GM18907 (cell line): Measurements from ENCODE around the gene MYO18B.

Experiments used
- ATAC-seq: cut with Tn5 transposase; IDR thresholded peaks from one replicate; pipeline ENCODE4 v1.9.1; 2021; ENCODE audit warnings: mild to moderate bottlenecking, moderate library complexity; ENCODE audit not compliant: unreplicated experiment

Gene MYO18B

GRCh38 chr22:25710501-25710900, 31.5 kb upstream of the MYO18B start:
- ATAC-seq, result no peak

GRCh38 chr22:25711491-25711890, 30.5 kb upstream of the MYO18B start:
- no peak for ATAC-seq

- ATAC-seq, result no peak
Measured at GRCh38 chr22:25712661-25713400, 29.2 kb upstream of the MYO18B start.

GRCh38 chr22:25714070-25714469, 27.9 kb upstream of the MYO18B start:
- no peak for ATAC-seq

DNA sequence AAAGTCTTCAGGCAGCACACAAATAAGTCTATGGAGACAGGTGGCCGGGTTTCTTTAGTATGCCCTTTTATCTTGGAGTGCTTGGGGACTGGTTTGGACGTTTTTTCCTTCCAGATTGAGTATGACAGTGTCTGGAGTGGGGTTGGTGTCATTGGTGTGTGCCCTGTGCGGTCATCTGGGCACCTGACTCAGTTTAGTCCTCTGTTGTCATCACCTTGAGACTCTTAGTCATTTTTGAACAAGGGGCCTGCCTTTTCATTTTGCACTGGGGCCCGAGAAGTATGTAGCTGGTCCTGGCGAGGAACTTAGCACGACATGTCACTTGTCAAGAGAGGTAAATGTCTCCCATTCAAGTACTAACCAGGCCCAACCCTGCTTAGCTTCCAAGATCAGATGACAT, 27.2 kb upstream of the MYO18B start:
- ATAC-seq, result no peak

GRCh38 chr22:25716637-25717036, 25.4 kb upstream of the MYO18B start:
- ATAC-seq, result no peak

DNA sequence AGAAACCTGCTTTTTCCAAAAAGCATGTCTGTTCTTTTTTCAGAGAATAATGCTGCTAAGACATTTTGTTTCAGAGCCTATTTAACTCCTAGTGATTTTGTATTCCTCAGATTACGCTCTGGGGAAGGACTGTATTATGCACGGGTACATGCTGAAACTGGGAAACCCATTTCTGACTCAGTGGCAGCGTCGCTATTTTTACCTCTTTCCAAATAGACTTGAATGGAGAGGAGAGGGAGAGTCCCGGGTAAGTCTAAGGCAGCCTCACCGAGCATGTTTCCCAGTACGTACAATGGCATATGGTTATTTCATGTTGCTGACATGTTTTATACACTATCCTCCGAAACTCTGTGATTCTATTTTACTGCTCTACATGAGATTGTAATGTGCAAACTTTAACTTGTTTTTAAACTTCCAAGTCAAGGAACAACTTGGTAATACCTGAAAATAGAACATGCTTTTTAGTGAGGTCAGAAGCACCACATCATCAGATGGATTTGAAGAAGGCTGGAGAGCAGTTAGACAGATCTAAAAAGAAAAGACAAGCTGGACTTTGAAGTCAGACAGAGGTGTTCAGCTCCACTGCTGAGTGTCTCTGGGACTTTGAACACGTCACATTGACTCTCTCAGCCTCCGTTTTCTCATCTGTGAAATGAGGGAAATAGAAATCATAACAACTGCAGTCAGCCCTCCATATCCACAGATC, 23.7 kb upstream of the MYO18B start:
- ATAC-seq, result no peak

DNA sequence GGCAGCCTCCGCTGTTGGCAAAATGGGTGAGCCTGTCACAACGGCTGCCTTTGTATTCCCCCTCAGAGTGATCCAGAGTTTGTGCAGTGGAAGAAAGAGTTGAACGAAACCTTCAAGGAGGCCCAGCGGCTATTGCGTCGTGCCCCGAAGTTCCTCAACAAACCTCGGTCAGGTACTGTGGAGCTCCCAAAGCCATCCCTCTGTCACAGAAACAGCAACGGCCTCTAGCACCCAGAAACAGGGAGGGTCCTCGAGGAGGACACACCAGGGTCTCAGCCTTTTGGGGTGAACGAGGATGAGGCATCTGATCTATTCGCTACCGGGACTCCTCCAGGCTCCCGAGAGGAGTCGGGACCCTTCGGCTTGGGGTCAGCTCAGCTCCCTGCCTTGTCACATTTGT, 19.8 kb upstream of the MYO18B start:
- ATAC-seq, result no peak

- no peak for ATAC-seq
Measured at GRCh38 chr22:25722626-25723025, 19.4 kb upstream of the MYO18B start.

GRCh38 chr22:25726241-25726640, 15.7 kb upstream of the MYO18B start:
- ATAC-seq, result no peak

DNA sequence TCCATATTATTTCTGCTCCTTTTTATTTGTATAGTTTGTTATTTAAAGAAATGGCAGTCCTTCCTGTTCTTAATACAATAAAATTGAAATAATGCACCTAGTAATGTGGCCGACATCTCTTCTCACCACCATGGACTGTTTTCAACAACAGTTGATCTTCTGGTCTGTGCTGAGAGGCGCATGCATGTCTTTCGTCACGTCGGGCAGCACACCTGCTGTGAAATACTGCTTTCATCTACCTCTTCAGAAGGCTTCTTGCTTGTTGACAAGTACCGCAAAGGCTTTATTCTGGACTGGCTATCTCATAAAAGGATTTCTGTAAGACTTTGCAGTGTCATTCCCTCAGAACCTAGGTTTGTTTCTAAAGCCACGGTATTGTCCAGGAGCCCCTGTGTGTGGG, 13.9 kb upstream of the MYO18B start:
- ATAC-seq, result no peak

GRCh38 chr22:25729016-25729995, 12.7 kb upstream of the MYO18B start:
- no peak for ATAC-seq

DNA sequence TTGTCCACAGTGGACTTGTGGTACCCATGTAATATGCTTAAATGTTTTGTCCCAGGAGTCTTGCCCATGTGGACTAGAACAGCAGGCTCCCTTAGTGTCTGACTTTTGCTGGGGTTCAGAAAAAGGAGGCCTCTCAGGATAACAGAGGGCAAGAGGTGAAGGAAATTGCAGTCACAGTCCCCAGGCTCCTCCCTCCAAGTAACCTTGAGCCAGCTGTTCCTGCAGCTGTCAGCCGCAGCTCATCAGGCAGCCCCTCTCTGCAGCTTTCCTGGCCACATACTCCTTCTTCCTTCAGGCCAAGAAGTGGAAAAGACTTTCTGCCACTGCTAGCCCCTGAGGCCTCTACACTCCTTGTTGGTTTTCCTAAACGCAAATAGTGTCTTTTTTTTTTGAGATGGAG, 6.3 kb upstream of the MYO18B start:
- no peak for ATAC-seq

GRCh38 chr22:25736378-25737011, 5.5 kb upstream of the MYO18B start:
- no peak for ATAC-seq

- ATAC-seq, result no peak
Measured at GRCh38 chr22:25739659-25740344, 2.2 kb upstream of the MYO18B start.

DNA sequence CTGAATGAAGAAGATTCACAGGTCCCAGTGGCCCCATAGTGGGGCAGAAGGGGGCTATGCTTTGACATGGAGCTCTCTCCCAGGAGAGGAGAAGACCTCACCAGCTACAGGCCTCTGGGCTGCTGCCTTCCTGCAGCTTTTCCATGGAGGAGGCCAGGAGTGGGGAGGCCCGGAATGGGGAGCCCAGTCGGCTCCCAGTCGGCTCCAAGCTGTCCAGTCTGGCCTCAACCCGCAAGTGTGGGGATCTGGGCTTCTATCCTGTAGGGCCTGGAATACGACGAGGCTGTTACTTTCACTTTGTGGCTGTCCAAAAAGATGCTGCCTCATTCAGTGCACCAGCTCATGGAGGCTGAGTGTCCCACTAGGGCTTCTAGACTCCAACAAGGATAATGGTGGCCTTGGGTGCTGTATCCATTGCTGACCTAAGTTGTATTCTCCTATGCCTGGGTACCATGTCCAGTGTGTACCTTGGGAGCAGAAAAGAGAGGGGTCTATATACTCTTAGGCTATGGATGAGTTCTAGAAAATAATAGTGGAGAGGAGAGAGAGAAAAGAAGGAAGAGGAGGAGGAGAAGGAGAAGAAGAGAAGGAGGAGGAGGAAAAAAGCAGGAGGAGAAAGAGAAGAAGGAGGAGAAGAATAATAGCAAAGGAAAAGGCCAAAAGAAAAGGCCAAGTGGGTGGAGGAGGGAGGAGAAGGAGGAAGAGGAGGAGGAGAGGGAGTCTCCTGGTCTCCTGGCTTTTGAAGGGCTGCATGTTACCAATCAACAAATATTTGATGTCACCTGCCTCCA, 1.1 kb downstream of the MYO18B start:
- ATAC-seq, result no peak

- ATAC-seq, result no peak
Measured at GRCh38 chr22:25744694-25745093, 2.7 kb downstream of the MYO18B start.

DNA sequence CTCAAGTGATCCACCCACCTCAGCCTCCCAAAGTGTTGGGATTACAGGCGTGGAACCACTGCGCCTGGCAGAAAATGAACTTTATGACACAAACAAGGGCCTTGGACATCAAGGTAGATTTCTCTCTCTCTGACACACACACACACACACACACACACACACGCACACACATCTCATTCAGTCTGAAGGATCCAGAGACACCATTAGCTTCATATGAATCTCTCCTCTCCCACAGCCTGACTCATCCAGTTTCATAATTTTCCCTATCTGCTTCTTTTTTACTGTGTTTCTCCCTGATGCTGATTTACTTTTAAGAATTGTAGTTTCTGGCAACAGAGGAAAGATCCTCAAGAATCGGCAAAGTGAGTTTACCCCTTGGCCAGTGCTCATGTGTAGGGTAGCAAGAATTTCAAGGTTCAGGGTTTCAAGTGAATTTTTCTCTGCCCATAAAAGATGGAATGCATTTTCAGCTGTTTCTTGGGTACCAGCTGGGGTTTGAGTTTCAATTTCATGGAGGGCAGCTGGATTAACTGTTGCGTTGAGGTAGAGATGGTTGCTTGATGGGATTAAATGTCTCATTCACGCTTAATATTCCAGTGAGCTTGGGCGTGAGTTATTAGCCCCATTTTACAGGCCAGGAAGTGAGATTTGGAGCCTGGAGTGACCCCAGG, 3.5 kb downstream of the MYO18B start:
- no peak for ATAC-seq

DNA sequence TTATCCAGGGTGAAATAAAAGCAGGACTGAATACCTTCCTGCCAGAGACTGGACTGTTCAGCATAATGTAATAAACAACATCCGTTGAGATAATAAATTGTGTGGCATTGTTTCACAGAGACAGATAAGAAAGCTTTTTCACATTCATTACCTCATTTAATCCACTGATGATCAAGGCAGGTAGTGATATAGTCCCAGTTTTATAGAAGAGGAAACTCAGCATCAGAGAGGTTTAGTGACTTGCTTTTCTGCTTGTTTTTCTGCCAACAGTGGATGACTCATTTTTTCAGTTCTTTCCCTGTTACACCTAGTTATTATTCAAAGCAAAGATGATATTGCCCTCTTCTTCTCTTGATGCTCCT, 4.0 kb downstream of the MYO18B start:
- ATAC-seq, result no peak
